Left lung (tissue), 10 donors: Measurements from ENCODE around the gene COMT. TPM values are rescaled to one million over a fixed set of nuclear protein-coding genes. Genes with fewer than 3 reads are reported as not detected.
A peak's percentile ranks its signal among the peaks of the same experiment; 100 is the strongest.

ENCODE experiments used
- ATAC-seq: fragments of 200-7000 bp; cut with Tn5 transposase; one replicate; pipeline ENCODE4 v1.9.1; 2020; ENCODE audit warnings: moderate library complexity
- DNase-seq, 4 donors: peaks; one replicate each; pipeline ENCODE4 v3.0.0-alpha.2; 2013 to 2020
- H3K27ac ChIP-seq, 2 donors: fragments of 200-600 bp; sonication (generic) in 1 of 2; one replicate each; pipeline versions ENCODE4 v1.5.0 to v1.8.0; 2020 to 2021
- H3K27me3 ChIP-seq, 2 donors: fragments of 200-600 bp; sonication (generic) in 1 of 2; one replicate each; pipeline versions ENCODE4 v1.5.0 to v1.8.0; 2020 to 2021
- H3K36me3 ChIP-seq, 2 donors: fragments of 200-600 bp; sonication (generic) in 1 of 2; one replicate each; pipeline versions ENCODE4 v1.5.0 to v1.8.0; 2020 to 2021
- H3K4me1 ChIP-seq, 2 donors: fragments of 200-600 bp; one replicate each; pipeline ENCODE4 v1.8.0; 2021
- H3K4me3 ChIP-seq, 2 donors: fragments of 200-600 bp; sonication (generic) in 1 of 2; one replicate each; pipeline versions ENCODE4 v1.5.0 to v1.8.0; 2020 to 2021; ENCODE audit warnings: mild to moderate bottlenecking in 1 of 2
- H3K9me3 ChIP-seq, 2 donors: fragments of 200-600 bp; sonication (generic) in 1 of 2; one replicate each; pipeline versions ENCODE4 v1.5.0 to v1.8.0; 2020 to 2021
- intact Hi-C, 2 donors: fragments of 100-400 bp; cut with DNase I; formaldehyde crosslinking; loops; one replicate each; pipeline versions ENCODE4 v1.11.2 to v1.14.2; 2022
- polyA plus RNA-seq, 6 donors: library from polyadenylated mRNA; unstranded; fragments of 120-200 nt; gene quantifications; one replicate each; pipeline ENCODE4 v1.2.1, GENCODE V29; 2013; ENCODE audit not compliant: insufficient read length in 6 of 6
- total RNA-seq, 2 donors: library from RNA; stranded (reverse); fragmentation: NEBNext Ultra II Directional; extraction: Animal tissue kit (Norgen Biotek cat#: 25700); gene quantifications; one replicate each; pipeline ENCODE4 v1.2.1, GENCODE V29; 2021
- TF ChIP-seq, protein P1 (sequence below), 2 donors: fragments of 200-600 bp; sonication (generic) in 1 of 2; IDR thresholded peaks; one replicate each; pipeline versions ENCODE4 v1.5.0 to v1.8.0; 2021; ENCODE audit warnings: antibody characterized with exemption in 2 of 2
- donor health status: DM: no; HTN: yes; CAD: no.
- donor health status: DM: no; HTN: no; CAD: no.

Gene COMT
- total and polyA plus RNA-seq, 8 donors: 90.1 to 249 (median 102) TPM

DNA sequence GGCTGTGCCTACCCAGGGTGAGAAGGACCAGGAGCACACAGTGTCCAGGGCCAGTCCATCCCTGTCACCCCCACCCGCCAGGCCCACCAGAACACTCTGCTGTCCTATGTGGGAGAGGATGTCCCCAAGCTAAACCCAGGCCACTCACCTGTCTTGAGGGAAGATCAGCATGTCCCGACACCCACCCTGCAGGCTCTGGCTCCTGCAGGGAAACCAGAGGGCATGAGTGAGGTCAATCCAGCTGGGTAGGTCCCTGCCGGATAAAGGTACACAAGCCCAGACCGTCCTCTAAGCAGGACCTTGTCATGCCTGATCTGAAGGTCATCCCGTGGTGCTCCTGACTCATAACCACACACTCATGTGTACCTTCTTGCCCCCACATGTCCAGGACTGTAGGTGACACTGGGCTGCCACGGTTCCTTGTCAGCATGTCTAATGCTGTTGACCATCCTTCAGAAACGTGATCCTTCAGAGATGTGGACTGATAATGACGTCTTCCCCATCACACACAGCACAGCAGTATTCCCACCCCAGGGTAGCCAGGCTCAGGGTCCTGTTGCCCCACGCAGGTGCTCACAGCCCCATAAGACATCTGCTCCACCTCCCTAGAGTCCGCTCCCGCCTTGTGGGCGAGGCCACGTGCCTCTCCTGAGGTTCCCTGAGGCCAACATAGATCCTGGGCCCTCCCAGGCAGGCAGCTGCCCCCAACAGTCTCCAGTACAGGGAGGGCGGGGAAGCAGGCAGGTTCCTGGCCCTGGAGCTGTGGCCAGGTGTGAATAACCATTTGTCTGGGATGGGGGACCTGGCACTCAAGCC, 68.9 kb downstream of the COMT start:
- no peaks in the 10 kb centered on the region for H3K9me3 ChIP-seq
- DNase-seq (peak in 1 of 4 donors; percentile 53), ATAC-seq (no peak)
- H3K36me3 ChIP-seq: no peaks in the 10 kb centered on the region
- H3K27ac ChIP-seq: no peak overlapping the region
- intact Hi-C loops: no loop called here
- no peak overlapping the region for H3K4me3 ChIP-seq
- peaks cover 0 to 10% of the 10 kb centered on the region in 2 donors for H3K27me3 ChIP-seq
- TF ChIP-seq, protein P1, sequence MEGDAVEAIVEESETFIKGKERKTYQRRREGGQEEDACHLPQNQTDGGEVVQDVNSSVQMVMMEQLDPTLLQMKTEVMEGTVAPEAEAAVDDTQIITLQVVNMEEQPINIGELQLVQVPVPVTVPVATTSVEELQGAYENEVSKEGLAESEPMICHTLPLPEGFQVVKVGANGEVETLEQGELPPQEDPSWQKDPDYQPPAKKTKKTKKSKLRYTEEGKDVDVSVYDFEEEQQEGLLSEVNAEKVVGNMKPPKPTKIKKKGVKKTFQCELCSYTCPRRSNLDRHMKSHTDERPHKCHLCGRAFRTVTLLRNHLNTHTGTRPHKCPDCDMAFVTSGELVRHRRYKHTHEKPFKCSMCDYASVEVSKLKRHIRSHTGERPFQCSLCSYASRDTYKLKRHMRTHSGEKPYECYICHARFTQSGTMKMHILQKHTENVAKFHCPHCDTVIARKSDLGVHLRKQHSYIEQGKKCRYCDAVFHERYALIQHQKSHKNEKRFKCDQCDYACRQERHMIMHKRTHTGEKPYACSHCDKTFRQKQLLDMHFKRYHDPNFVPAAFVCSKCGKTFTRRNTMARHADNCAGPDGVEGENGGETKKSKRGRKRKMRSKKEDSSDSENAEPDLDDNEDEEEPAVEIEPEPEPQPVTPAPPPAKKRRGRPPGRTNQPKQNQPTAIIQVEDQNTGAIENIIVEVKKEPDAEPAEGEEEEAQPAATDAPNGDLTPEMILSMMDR (IDR thresholded peaks at IDR 0.05): no peak
- H3K4me1 ChIP-seq: peaks cover 0 to 13% of the 10 kb centered on the region in 2 donors

DNA sequence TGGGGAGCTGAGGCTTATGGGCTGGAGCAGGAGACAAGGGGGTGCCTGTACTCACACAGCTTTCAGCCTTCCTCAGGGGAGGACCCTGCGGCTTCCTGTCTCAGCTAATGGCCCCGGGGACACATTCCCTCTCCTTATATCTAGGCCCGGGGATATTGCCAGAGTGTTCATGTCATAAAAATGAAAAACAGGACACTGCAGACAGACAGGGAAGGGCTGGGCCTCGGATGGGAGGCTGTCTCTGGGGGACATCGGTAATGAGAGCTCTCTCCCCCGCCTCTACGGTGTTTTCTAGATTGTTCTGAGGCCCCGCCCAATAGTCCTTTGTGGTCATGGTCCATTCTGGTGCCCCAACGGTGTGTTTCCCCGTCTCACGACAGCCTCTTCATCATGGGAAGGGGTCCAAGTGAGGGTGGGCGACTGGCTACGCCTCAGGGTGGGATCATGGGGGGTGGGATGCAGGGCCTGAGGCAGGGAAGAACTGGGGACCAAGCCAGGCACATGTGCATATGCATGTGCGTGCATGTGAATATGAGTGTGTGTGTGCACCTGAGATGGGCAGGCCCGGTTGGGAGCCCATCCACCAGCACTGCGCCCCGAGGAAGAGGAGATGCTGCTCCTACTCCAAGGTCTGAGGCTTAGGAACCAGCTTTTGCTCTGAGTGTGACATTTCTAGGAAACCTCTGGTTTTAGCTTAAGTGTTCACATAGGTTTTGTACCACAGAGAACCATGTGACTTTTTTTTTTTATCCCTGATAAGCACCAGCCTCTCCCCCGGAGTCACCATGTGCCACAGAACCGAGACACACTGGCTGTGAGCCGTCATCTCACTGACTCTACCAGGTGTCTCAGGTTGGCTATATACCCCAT, 69.8 kb downstream of the COMT start:
- no peaks in the 10 kb centered on the region for H3K36me3 ChIP-seq
- H3K4me3 ChIP-seq: no peak overlapping the region
- H3K9me3 ChIP-seq: no peaks in the 10 kb centered on the region
- peaks cover 0 to 19% of the 10 kb centered on the region in 2 donors for H3K27me3 ChIP-seq
- DNase-seq: peak in 1 of 4 donors; percentile 43
- ATAC-seq: no peak
- TF ChIP-seq, protein P1 (IDR thresholded peaks at IDR 0.05): no peak
- intact Hi-C loops: no loop called here
- no peak overlapping the region for H3K27ac ChIP-seq
- peaks cover 5 to 22% of the 10 kb centered on the region in 2 donors for H3K4me1 ChIP-seq

DNA sequence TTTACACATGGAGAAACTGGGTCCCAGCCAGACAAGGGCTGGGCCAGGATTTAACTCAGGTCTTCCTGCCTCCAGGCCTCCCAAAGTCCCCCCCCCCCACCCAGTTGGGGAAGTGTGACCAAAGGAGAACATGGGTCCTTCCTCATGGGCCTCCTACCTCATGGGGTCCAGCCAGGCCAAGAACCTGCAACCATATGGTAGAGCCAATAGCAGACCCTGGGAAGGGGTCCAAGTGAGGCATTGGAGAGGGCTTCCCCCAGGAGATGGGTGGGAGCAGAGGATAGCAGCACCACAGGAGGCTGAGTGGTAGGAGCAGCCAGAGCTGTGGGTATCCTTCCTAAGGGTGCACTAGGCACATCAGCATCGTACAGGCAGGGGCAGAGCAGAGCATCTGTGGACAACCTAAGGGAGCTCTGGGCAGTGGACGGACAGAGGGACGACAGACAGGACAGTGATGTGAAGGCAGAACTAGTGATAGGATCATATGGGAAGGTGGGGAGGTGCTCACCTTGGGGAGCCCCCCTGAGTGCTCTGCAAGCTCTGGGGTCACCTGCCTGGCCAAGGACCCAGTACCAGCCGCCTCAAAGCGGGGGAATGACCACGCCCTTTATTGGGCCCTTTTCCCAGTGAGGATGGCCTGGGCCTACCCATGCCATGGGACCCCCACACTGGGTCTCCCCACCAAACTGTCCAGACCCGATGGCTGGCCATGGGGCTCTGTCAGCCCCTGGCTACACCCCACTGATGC, 70.6 kb downstream of the COMT start:
- intact Hi-C loops: no loop called here
- Histone ChIP-seq H3K9me3 (no peaks in the 10 kb centered on the region), H3K4me3 (no peak overlapping the region), H3K4me1 (peaks cover 6 to 25% of the 10 kb centered on the region in 2 donors), H3K27me3 (peaks cover 0 to 22% of the 10 kb centered on the region in 2 donors), H3K36me3 (no peaks in the 10 kb centered on the region), H3K27ac (no peak overlapping the region)
- DNase-seq: no peak
- TF ChIP-seq, protein P1 (IDR thresholded peaks at IDR 0.05): no peak
- ATAC-seq: no peak

DNA sequence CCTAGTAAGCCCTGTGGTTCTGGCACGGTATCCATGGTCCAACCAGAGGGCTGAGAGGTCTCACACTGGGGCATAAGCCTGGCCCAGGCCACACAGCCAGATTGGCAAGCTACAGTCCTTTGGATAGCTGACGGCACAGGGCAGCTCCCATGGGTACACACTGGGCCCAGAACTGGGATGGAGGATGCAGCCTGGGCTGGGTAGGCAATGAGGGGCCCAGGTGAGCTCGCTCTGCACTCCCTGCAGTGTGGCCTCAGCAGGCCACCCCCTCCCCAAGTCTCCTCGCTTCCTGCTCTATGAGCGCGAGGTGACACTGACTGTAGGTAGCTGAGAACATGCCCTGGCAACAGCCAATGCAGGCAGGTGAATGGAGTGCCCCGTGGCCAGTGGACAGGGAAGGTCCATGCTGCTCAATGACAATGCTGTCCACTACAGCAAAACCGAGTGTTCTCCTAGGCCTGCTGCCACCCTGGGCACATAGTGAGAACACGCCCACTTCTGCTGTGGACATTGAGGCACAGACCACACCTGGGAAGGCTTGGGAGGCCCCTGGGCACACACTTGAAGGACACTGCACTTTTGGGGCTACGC, 71.3 kb downstream of the COMT start:
- Histone ChIP-seq H3K4me3 (no peak overlapping the region), H3K27ac (no peak overlapping the region)

More for the DNA sequence above, 71.3 kb downstream of the COMT start:
- ATAC-seq (no peak), DNase-seq (peak in 1 of 4 donors; percentile 61)
- intact Hi-C loops: no loop called here
- Histone ChIP-seq H3K4me1 (peaks cover 8 to 29% of the 10 kb centered on the region in 2 donors), H3K36me3 (no peaks in the 10 kb centered on the region), H3K27me3 (peaks cover 0 to 29% of the 10 kb centered on the region in 2 donors), H3K9me3 (no peaks in the 10 kb centered on the region)
- TF ChIP-seq, protein P1 (IDR thresholded peaks at IDR 0.05): no peak
